Sciatic nerve (tissue), 2 donors: ENCODE data around the gene HIGD1C. TPM values are rescaled to one million over a fixed set of nuclear protein-coding genes. Genes with fewer than 3 reads are reported as not detected.

Experiments used
- ATAC-seq: fragments of 200-7000 bp; cut with Tn5 transposase; one replicate; pipeline ENCODE4 v1.9.1; 2020; ENCODE audit warnings: mild to moderate bottlenecking, moderate library complexity
- DNase-seq: peaks from one replicate; pipeline ENCODE4 v3.0.0-alpha.2; 2020; ENCODE audit warnings: low spot score
- intact Hi-C: fragments of 100-400 bp; cut with DNase I; formaldehyde crosslinking; loops from one replicate; pipeline ENCODE4 v1.14.2; 2022
- total RNA-seq: library from RNA; stranded (reverse); fragmentation: NEBNext Ultra II Directional; extraction: Animal tissue kit (Norgen Biotek cat#: 25700); gene quantifications from one replicate; pipeline ENCODE4 v1.2.1, GENCODE V29; 2021
- donor health status: DM: no; HTN: no; CAD: no.
- donor health status: DM: no; HTN: no; CAD: no.

Gene HIGD1C
- total RNA-seq, 1 donor from 2014 or later, result not detected

- no peak for ATAC-seq
Observed at GRCh38 chr12:50979369-50980052, 27.2 kb downstream of the HIGD1C start.

GRCh38 chr12:50980545-50980944 lies 28.2 kb downstream of the HIGD1C start:
- intact Hi-C loops, result no loop called here
- DNase-seq (no peak), ATAC-seq (no peak)

More at GRCh38 chr12:50979369-50980052, 27.2 kb downstream of the HIGD1C start:
- no peak for DNase-seq
- intact Hi-C loops, result no loop called here

GRCh38 chr12:50981319-50982239 lies 29.2 kb downstream of the HIGD1C start:
- ATAC-seq, result no peak
- intact Hi-C loops, result no loop called here
- no peak for DNase-seq

GRCh38 chr12:50984586-50985298 lies 32.4 kb downstream of the HIGD1C start:
- DNase-seq (no peak), ATAC-seq (no peak)
- intact Hi-C loops, result no loop called here

- DNase-seq (no peak), ATAC-seq (peak; percentile 97)
- intact Hi-C loops, result no loop called here
Observed at GRCh38 chr12:50985322-50985721, 33.0 kb downstream of the HIGD1C start.

- intact Hi-C loops, result no loop called here
- ATAC-seq, result peak; percentile 87
- DNase-seq, result no peak
Observed at GRCh38 chr12:50986966-50987737, 34.8 kb downstream of the HIGD1C start.

GRCh38 chr12:50988051-50988450 lies 35.7 kb downstream of the HIGD1C start:
- intact Hi-C loops, result no loop called here
- ATAC-seq, result no peak
- DNase-seq, result no peak

GRCh38 chr12:50988871-50989270 lies 36.5 kb downstream of the HIGD1C start:
- ATAC-seq (no peak), DNase-seq (no peak)
- intact Hi-C loops, result no loop called here

GRCh38 chr12:50990147-50990727 lies 37.9 kb downstream of the HIGD1C start:
- ATAC-seq (no peak), DNase-seq (no peak)
- intact Hi-C loops, result no loop called here

GRCh38 chr12:50990791-50991190 lies 38.4 kb downstream of the HIGD1C start:
- intact Hi-C loops, result no loop called here
- DNase-seq, result no peak
- ATAC-seq, result no peak

GRCh38 chr12:50991291-50991690 lies 38.9 kb downstream of the HIGD1C start:
- intact Hi-C loops, result no loop called here
- ATAC-seq (no peak), DNase-seq (no peak)

GRCh38 chr12:50992819-50993218 lies 40.5 kb downstream of the HIGD1C start:
- intact Hi-C loops, result no loop called here
- DNase-seq (peak; percentile 66), ATAC-seq (peak; percentile 26)

GRCh38 chr12:50999093-50999492 lies 46.7 kb downstream of the HIGD1C start:
- intact Hi-C loops, result no loop called here
- no peak for DNase-seq
- ATAC-seq, result no peak

- ATAC-seq (no peak), DNase-seq (no peak)
- intact Hi-C loops, result no loop called here
Observed at GRCh38 chr12:51000245-51000644, 47.9 kb downstream of the HIGD1C start.

- no peak for DNase-seq
- ATAC-seq, result no peak
- intact Hi-C loops, result no loop called here
Observed at GRCh38 chr12:51001799-51002198, 49.5 kb downstream of the HIGD1C start.

GRCh38 chr12:51004504-51004903 lies 52.2 kb downstream of the HIGD1C start:
- DNase-seq (no peak), ATAC-seq (no peak)
- intact Hi-C loops, result no loop called here

GRCh38 chr12:51005030-51005429 lies 52.7 kb downstream of the HIGD1C start:
- intact Hi-C loops, result no loop called here
- DNase-seq, result no peak
- ATAC-seq, result no peak

GRCh38 chr12:51005671-51006070 lies 53.3 kb downstream of the HIGD1C start:
- DNase-seq (no peak), ATAC-seq (no peak)
- intact Hi-C loops, result no loop called here
